Endothelial cell (in vitro differentiated cells): Measurements from ENCODE around the gene RGS13. TPM values are rescaled to one million over a fixed set of nuclear protein-coding genes. Genes with fewer than 3 reads are reported as not detected.

Experiments used
- DNase-seq: peaks from one replicate; pipeline ENCODE4 v3.0.0; 2021; ENCODE audit warnings: low spot score
- H3K27ac Mint-ChIP-seq: one replicate; pipeline ENCODE4 v1.8.0; 2021; ENCODE audit warnings: mixed read lengths, inconsistent platforms; ENCODE audit not compliant: unreplicated experiment
- H3K27me3 Mint-ChIP-seq: one replicate; pipeline ENCODE4 v1.8.0; 2021; ENCODE audit warnings: mild to moderate bottlenecking, moderate library complexity, mixed read lengths, inconsistent platforms; ENCODE audit not compliant: unreplicated experiment
- H3K36me3 Mint-ChIP-seq: one replicate; pipeline ENCODE4 v1.8.0; 2021; ENCODE audit warnings: mild to moderate bottlenecking, low read depth, mixed read lengths, inconsistent platforms; ENCODE audit not compliant: unreplicated experiment
- H3K4me1 Mint-ChIP-seq: one replicate; pipeline ENCODE4 v1.8.0; 2021; ENCODE audit warnings: mild to moderate bottlenecking, mixed read lengths, inconsistent platforms; ENCODE audit not compliant: unreplicated experiment
- H3K4me3 Mint-ChIP-seq: one replicate; pipeline ENCODE4 v1.8.0; 2021; ENCODE audit warnings: mild to moderate bottlenecking, mixed read lengths, inconsistent platforms; ENCODE audit not compliant: unreplicated experiment
- H3K9me3 Mint-ChIP-seq: one replicate; pipeline ENCODE4 v1.8.0; 2021; ENCODE audit warnings: mixed read lengths, inconsistent platforms; ENCODE audit not compliant: unreplicated experiment
- total RNA-seq: library from RNA; stranded (reverse); fragmentation: NEBNext Ultra II Directional; extraction: Animal tissue kit (Norgen Biotek cat#: 25700); gene quantifications from one replicate; pipeline ENCODE4 v1.2.1, GENCODE V29; 2021; ENCODE audit not compliant: unreplicated experiment
- TF ChIP-seq, protein P1 (sequence below): fragments of 200-600 bp; sonication (generic); IDR thresholded peaks from one replicate; pipeline ENCODE4 v1.5.0; 2021; ENCODE audit warnings: antibody characterized with exemption; ENCODE audit not compliant: unreplicated experiment

RGS13 gene
- total RNA-seq, 1 donor from 2014 or later = not detected

GRCh38 chr1:192633533-192634253, 2.3 kb upstream of the RGS13 start:
- Mint-ChIP-seq H3K4me1 (no peaks in the 10 kb centered on the region), H3K9me3 (no peaks in the 10 kb centered on the region), H3K36me3 (no peaks in the 10 kb centered on the region), H3K27ac (no peak overlapping the region), H3K27me3 (no peaks in the 10 kb centered on the region), H3K4me3 (no peak overlapping the region)
- TF ChIP-seq, protein P1, sequence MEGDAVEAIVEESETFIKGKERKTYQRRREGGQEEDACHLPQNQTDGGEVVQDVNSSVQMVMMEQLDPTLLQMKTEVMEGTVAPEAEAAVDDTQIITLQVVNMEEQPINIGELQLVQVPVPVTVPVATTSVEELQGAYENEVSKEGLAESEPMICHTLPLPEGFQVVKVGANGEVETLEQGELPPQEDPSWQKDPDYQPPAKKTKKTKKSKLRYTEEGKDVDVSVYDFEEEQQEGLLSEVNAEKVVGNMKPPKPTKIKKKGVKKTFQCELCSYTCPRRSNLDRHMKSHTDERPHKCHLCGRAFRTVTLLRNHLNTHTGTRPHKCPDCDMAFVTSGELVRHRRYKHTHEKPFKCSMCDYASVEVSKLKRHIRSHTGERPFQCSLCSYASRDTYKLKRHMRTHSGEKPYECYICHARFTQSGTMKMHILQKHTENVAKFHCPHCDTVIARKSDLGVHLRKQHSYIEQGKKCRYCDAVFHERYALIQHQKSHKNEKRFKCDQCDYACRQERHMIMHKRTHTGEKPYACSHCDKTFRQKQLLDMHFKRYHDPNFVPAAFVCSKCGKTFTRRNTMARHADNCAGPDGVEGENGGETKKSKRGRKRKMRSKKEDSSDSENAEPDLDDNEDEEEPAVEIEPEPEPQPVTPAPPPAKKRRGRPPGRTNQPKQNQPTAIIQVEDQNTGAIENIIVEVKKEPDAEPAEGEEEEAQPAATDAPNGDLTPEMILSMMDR = no peak
- DNase-seq = no peak

- no peak for DNase-seq
- Mint-ChIP-seq H3K4me3 (no peak overlapping the region), H3K27ac (no peak overlapping the region), H3K27me3 (no peaks in the 10 kb centered on the region), H3K4me1 (no peaks in the 10 kb centered on the region), H3K9me3 (no peaks in the 10 kb centered on the region), H3K36me3 (no peaks in the 10 kb centered on the region)
- TF ChIP-seq, protein P1 = no peak
Observed at GRCh38 chr1:192635041-192635440, 906 bp upstream of the RGS13 start.

GRCh38 chr1:192639607-192640368, 3.8 kb downstream of the RGS13 start:
- no peak overlapping the region for H3K27ac Mint-ChIP-seq
- no peaks in the 10 kb centered on the region for H3K27me3 Mint-ChIP-seq
- H3K4me1 Mint-ChIP-seq = no peaks in the 10 kb centered on the region
- TF ChIP-seq, protein P1 = no peak
- no peak overlapping the region for H3K4me3 Mint-ChIP-seq
- no peaks in the 10 kb centered on the region for H3K36me3 Mint-ChIP-seq
- DNase-seq = no peak
- H3K9me3 Mint-ChIP-seq = no peaks in the 10 kb centered on the region

- Mint-ChIP-seq H3K27me3 (no peaks in the 10 kb centered on the region), H3K4me3 (no peak overlapping the region), H3K36me3 (no peaks in the 10 kb centered on the region), H3K4me1 (no peaks in the 10 kb centered on the region), H3K9me3 (no peaks in the 10 kb centered on the region), H3K27ac (no peak overlapping the region)
- TF ChIP-seq, protein P1 = no peak
- DNase-seq = no peak
Observed at GRCh38 chr1:192652159-192652558, 16.2 kb downstream of the RGS13 start.

DNA sequence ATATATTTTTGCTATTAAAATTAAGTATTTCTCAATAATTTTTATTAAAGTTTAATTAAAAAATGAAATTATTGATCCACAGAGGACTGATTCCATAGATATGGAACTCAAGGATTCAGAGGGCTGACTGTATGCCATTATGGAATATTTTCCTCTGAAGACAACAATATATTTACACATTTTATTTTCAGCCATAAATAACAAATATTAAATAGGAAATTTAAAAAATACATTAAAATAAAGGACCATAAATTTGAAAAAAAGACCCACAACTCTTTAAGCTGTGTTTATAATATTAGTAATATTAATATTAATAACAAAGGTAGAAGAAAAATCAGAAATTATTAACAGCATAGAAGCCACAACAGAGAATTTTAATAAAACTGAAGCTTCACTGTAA, 18.2 kb downstream of the RGS13 start:
- H3K27me3 Mint-ChIP-seq = no peaks in the 10 kb centered on the region
- H3K9me3 Mint-ChIP-seq = no peaks in the 10 kb centered on the region
- TF ChIP-seq, protein P1 = no peak
- H3K36me3 Mint-ChIP-seq = no peaks in the 10 kb centered on the region
- H3K27ac Mint-ChIP-seq = no peak overlapping the region
- H3K4me3 Mint-ChIP-seq = no peak overlapping the region
- DNase-seq = no peak
- no peaks in the 10 kb centered on the region for H3K4me1 Mint-ChIP-seq
